ENCODE results near the gene NXPH4. TPM values are rescaled to one million over a fixed set of nuclear protein-coding genes. Genes with fewer than 3 reads are reported as not detected.

NXPH4 gene
- total and polyA plus RNA-seq, 4 donors, result 0.15 to 0.94 (median 0.48) TPM

GRCh38 chr12:57240926-57241401 lies 24.4 kb downstream of the NXPH4 start:
- no peak overlapping the region for H3K9ac ChIP-seq (ENCODE audit: insufficient read depth in 1 of 2, low read length in 2 of 2)
- no peaks in the 10 kb centered on the region for H3K36me3 ChIP-seq (ENCODE audit: control insufficient read depth in 4 of 4, insufficient read depth in 4 of 4, low read length in 4 of 4)
- DNase-seq, result peak in 1 of 3 donors; percentile 32
- H3K4me1 ChIP-seq (ENCODE audit: control insufficient read depth in 5 of 5, insufficient read depth in 5 of 5, low read length in 5 of 5), result peaks cover 4 to 65% (median 11%) of the 10 kb centered on the region in 5 donors
- H3K27ac ChIP-seq (ENCODE audit: low read depth in 1 of 2, low read length in 1 of 2), result no peak overlapping the region
- no peaks in the 10 kb centered on the region for H3K9me3 ChIP-seq (ENCODE audit: control insufficient read depth in 4 of 4, insufficient read depth in 3 of 4, low read length in 3 of 4)
- no peak overlapping the region for H3K4me3 ChIP-seq
- no peak for TF ChIP-seq CTCF (IDR thresholded peaks at IDR 0.05; ENCODE audit: control extremely low read depth, extremely low read depth)
- WGBS, 2 donors, result 5 to 9% methylated on average over 19 of the region's 19 CpGs
- ATAC-seq (ENCODE audit: insufficient read depth, low FRiP score), result no peak
- peaks cover under 1 to 81% (median 53%) of the 10 kb centered on the region in 3 donors for H3K27me3 ChIP-seq (ENCODE audit: control insufficient read depth in 3 of 3, insufficient read depth in 3 of 3, low read length in 2 of 3)

GRCh38 chr12:57241402-57242310 lies 25.1 kb downstream of the NXPH4 start:
- peaks cover 0 to 74% (median 48%) of the 10 kb centered on the region in 3 donors for H3K27me3 ChIP-seq (ENCODE audit: control insufficient read depth in 3 of 3, insufficient read depth in 3 of 3, low read length in 2 of 3)
- H3K27ac ChIP-seq (ENCODE audit: low read depth in 1 of 2, low read length in 1 of 2), result no peak overlapping the region
- no peaks in the 10 kb centered on the region for H3K36me3 ChIP-seq (ENCODE audit: control insufficient read depth in 4 of 4, insufficient read depth in 4 of 4, low read length in 4 of 4)
- H3K9me3 ChIP-seq (ENCODE audit: control insufficient read depth in 4 of 4, insufficient read depth in 3 of 4, low read length in 3 of 4), result no peaks in the 10 kb centered on the region
- WGBS, 2 donors, result 7% methylated on average over 48 of the region's 48 CpGs
- no peak for TF ChIP-seq CTCF (IDR thresholded peaks at IDR 0.05; ENCODE audit: control extremely low read depth, extremely low read depth)
- DNase-seq (no peak), ATAC-seq (ENCODE audit: insufficient read depth, low FRiP score) (no peak)
- no peak overlapping the region for H3K9ac ChIP-seq (ENCODE audit: insufficient read depth in 1 of 2, low read length in 2 of 2)
- peaks cover 4 to 58% (median 11%) of the 10 kb centered on the region in 5 donors for H3K4me1 ChIP-seq (ENCODE audit: control insufficient read depth in 5 of 5, insufficient read depth in 5 of 5, low read length in 5 of 5)
- no peak overlapping the region for H3K4me3 ChIP-seq

GRCh38 chr12:57242329-57242690 lies 25.7 kb downstream of the NXPH4 start:
- Histone ChIP-seq H3K27ac (ENCODE audit: low read depth in 1 of 2, low read length in 1 of 2) (no peak overlapping the region), H3K4me3 (no peak overlapping the region), H3K4me1 (ENCODE audit: control insufficient read depth in 5 of 5, insufficient read depth in 5 of 5, low read length in 5 of 5) (peaks cover 4 to 52% (median 11%) of the 10 kb centered on the region in 5 donors), H3K36me3 (ENCODE audit: control insufficient read depth in 4 of 4, insufficient read depth in 4 of 4, low read length in 4 of 4) (no peaks in the 10 kb centered on the region), H3K27me3 (ENCODE audit: control insufficient read depth in 3 of 3, insufficient read depth in 3 of 3, low read length in 2 of 3) (peaks cover 0 to 70% (median 44%) of the 10 kb centered on the region in 3 donors), H3K9me3 (ENCODE audit: control insufficient read depth in 4 of 4, insufficient read depth in 3 of 4, low read length in 3 of 4) (no peaks in the 10 kb centered on the region), H3K9ac (ENCODE audit: insufficient read depth in 1 of 2, low read length in 2 of 2) (no peak overlapping the region)
- TF ChIP-seq CTCF (IDR thresholded peaks at IDR 0.05; ENCODE audit: control extremely low read depth, extremely low read depth), result no peak
- WGBS, 2 donors, result 1 to 2% methylated on average over 16 to 18 of the region's 18 CpGs
- no peak for DNase-seq
- no peak for ATAC-seq (ENCODE audit: insufficient read depth, low FRiP score)
